IPS-NIHi7 (cell line): ENCODE results near the gene TSPAN2.

ENCODE experiments used
- DNase-seq: peaks from one replicate; pipeline ENCODE4 v3.0.0; 2012; ENCODE audit warnings: mixed read lengths; ENCODE audit errors: extremely low spot score

Gene TSPAN2

GRCh38 chr1:115074839-115075534 is 14.3 kb downstream of the TSPAN2 start:
- no peak for DNase-seq

GRCh38 chr1:115073298-115074087 is 15.8 kb downstream of the TSPAN2 start:
- DNase-seq: no peak

- no peak for DNase-seq
Measured at GRCh38 chr1:115071012-115071664, 18.2 kb downstream of the TSPAN2 start.

GRCh38 chr1:115069659-115070308 is 19.5 kb downstream of the TSPAN2 start:
- DNase-seq: no peak

GRCh38 chr1:115068826-115069585 is 20.3 kb downstream of the TSPAN2 start:
- DNase-seq: no peak

GRCh38 chr1:115067161-115067859 is 22.0 kb downstream of the TSPAN2 start:
- DNase-seq: no peak

GRCh38 chr1:115065021-115065420 is 24.3 kb downstream of the TSPAN2 start:
- DNase-seq: no peak

GRCh38 chr1:115064461-115064860 is 24.8 kb downstream of the TSPAN2 start:
- no peak for DNase-seq

GRCh38 chr1:115063228-115063901 is 25.9 kb downstream of the TSPAN2 start:
- DNase-seq: no peak

GRCh38 chr1:115062542-115063004 is 26.7 kb downstream of the TSPAN2 start:
- DNase-seq: no peak

- DNase-seq: no peak
Measured at GRCh38 chr1:115060501-115060900, 28.8 kb downstream of the TSPAN2 start.

GRCh38 chr1:115059316-115059715 is 30.0 kb downstream of the TSPAN2 start:
- no peak for DNase-seq

GRCh38 chr1:115057661-115058254 is 31.5 kb downstream of the TSPAN2 start:
- no peak for DNase-seq

- DNase-seq: peak; percentile 21
Measured at GRCh38 chr1:115056395-115056798, 32.9 kb downstream of the TSPAN2 start.

- peak; percentile 78 for DNase-seq
Measured at GRCh38 chr1:115052454-115053083, 36.7 kb downstream of the TSPAN2 start.

- no peak for DNase-seq
Measured at GRCh38 chr1:115051850-115052249, 37.5 kb downstream of the TSPAN2 start.

- DNase-seq: no peak
Measured at GRCh38 chr1:115046751-115047150, 42.6 kb downstream of the TSPAN2 start.

GRCh38 chr1:115041654-115042053 is 47.6 kb downstream of the TSPAN2 start:
- DNase-seq: peak; percentile 45

- DNase-seq: no peak
Measured at GRCh38 chr1:115040501-115040900, 48.8 kb downstream of the TSPAN2 start.
